GM18511 (cell line): ENCODE data around the gene PDK2.
A peak's percentile ranks its signal among the peaks of the same experiment; 100 is the strongest.

Experiments
- ATAC-seq: cut with Tn5 transposase; IDR thresholded peaks from one replicate; pipeline ENCODE4 v1.9.1; 2021; ENCODE audit warnings: mild to moderate bottlenecking, moderate library complexity; ENCODE audit not compliant: unreplicated experiment

Gene PDK2

GRCh38 chr17:50148226-50149090 lies 53.3 kb downstream of the PDK2 start:
- ATAC-seq = peak; percentile 43

- ATAC-seq = no peak
These were observed 53.9 kb downstream of the PDK2 start for GRCh38 chr17:50149091-50149416.

- no peak for ATAC-seq
These were observed 54.5 kb downstream of the PDK2 start for GRCh38 chr17:50149417-50150353.

DNA sequence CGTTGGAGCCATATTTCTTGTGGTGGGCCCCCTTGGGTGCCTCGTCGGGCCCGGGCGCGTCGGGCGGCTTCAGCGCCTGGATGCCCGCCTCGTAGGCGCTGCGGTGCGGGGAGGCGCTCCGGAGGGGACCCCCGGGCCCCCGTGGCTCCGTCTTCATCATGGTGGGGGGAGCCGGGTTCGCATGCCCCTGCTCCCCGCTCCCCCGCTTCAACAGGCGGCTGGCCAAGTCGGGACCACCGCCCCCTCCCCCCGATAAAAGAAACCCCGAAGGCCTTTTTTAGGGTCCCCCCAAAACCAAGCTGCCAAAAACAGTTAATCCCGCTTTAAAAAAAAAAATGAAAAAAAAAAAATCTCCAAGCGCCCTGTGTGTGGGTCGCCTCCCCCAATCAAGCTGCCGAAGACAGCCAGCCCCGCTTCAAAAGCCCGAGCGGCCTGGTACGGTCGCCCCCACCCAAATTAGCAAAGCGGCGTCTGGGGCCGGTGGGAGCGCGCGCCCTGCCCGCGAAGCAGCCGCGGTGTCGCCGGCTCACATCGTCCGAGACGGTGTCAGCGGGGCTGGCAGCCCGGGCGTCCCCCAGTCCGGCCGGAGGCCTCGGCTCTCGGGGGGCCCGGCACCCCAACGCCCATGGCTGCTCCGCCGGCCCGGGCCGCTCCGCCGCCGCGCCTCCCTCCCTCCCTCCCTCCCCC lies 55.3 kb downstream of the PDK2 start, which contains the start of gene PPP1R9B:
Gene PPP1R9B, minus strand, starts transcription at position 324 of the 687 bp plus-strand sequence. Its CDS starts 164 bp downstream, at position 160.
- ATAC-seq = no peak

GRCh38 chr17:50151041-50151936 lies 56.1 kb downstream of the PDK2 start:
- ATAC-seq = peak; percentile 36

- peak; percentile 36 for ATAC-seq
These were observed 56.9 kb downstream of the PDK2 start for GRCh38 chr17:50151937-50152547.

GRCh38 chr17:50152736-50153135 lies 57.6 kb downstream of the PDK2 start:
- ATAC-seq = no peak

DNA sequence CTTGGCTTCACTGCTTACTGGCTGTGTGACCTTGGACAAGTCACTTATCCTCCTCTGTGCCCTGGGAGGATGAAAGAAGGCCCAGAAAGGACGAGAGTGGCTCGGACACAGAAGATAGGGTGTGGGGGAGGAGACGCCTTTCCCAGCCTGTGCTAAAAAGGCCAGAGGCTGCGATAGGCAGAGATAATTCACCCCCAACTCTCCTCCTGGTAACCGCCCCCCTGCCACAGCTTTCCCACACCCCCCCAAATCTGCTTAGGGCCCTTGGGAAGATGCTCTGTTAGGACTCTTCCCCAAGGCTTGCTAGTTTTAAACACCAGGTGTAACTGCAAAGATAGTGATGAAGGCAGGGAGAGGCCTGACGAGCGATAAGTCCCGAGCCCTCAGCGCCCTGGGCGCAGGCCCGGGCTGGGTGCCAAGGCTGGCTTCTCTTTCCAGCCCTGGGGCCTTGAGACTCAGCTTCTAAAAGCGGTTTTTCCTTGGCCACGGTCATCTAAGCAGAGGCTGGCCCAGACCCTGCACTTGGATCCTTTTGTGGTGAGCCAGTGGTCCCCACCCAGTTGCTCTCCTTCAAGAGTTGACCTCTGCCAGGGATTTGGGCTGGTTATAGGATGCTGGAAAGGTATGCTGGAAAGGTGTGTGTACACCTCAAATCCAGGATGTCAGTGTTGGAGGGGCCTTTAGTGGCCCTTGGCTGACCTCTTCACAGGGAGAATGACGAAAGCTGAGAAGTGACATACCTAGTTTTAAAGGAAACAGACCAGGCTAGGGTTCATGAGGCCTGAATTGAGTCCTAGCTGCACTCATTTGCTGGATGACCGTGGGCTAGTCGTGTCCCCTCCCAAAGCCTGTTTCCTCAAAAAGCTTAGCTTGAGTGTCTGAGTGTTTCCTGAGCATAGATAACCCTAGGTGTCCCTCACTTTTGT lies 58.8 kb downstream of the PDK2 start:
- no peak for ATAC-seq

- ATAC-seq = no peak
These were observed 59.5 kb downstream of the PDK2 start for GRCh38 chr17:50154604-50155003.

DNA sequence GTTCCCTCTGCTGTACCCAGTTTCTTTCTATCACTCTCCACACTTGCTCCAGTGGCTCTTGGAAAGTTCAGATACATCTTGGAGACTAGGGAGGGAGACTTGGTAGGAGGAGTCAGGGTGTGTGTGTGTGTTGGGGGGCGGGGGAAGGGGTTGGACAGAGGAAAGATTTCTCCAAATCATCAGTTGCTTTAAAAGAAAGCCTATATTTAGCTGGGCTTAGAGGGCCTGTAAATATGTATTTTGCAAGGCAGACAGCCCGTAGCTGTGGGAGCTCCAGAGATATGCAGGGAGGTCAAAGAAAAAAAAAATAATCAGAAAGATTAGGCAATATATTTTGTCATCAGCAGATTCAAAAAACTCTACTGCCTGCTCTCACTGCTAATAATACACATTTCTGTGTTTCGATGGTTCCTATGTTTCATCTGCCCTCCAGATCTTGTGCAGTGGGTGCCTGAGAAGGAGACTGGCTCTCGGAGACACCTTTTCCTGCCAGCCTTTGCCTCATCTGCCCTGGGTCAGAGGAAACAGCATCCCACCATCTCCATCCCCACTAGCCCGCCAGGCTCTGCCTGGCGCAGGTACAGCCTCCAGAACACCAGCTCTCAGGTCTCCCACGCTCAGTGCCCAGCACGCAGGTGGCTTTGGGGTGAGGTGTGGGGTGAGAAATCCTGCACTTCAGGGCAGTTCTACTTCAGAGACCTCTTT lies 60.1 kb downstream of the PDK2 start:
- no peak for ATAC-seq

DNA sequence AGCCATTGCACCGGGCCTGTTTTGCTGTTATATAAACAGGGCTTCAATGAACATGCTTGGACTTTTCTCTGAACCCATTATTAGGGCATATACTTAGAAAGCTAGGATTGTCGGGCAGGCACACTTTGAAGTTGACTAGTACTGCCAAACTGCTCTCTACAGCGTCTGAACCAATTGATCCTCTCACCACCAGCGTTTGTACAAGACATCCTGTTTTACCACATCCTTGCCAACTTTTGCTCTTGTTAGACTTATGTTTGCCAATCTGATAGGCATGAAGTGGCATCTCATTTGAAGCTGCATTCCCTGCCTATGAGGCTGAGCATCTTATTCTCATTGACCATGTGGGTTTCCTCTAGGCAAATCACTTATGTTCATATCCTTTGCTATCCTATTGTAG lies 62.7 kb downstream of the PDK2 start:
- no peak for ATAC-seq

GRCh38 chr17:50161023-50161910 lies 66.1 kb downstream of the PDK2 start:
- ATAC-seq = peak; percentile 83
